Inflammatory macrophage (primary cell): ENCODE results near the gene FMNL2.

Source experiments
- DNase-seq, 2 donors: peaks; one replicate each; pipeline ENCODE4 v3.0.0-alpha.2; 2020 to 2022

The FMNL2 gene

GRCh38 chr2:152587187-152587947 is 252.4 kb downstream of the FMNL2 start:
- no peak for DNase-seq

GRCh38 chr2:152588998-152589397 is 254.0 kb downstream of the FMNL2 start:
- DNase-seq = no peak

GRCh38 chr2:152594022-152594766 is 259.2 kb downstream of the FMNL2 start:
- DNase-seq = peak; percentile 83 to 85

GRCh38 chr2:152594792-152595191 is 259.8 kb downstream of the FMNL2 start:
- no peak for DNase-seq

GRCh38 chr2:152598975-152599759 is 264.2 kb downstream of the FMNL2 start:
- DNase-seq = no peak

GRCh38 chr2:152600051-152600657 is 265.2 kb downstream of the FMNL2 start:
- DNase-seq = no peak

GRCh38 chr2:152600697-152601096 is 265.7 kb downstream of the FMNL2 start:
- no peak for DNase-seq

GRCh38 chr2:152602750-152603149 is 267.8 kb downstream of the FMNL2 start:
- no peak for DNase-seq

GRCh38 chr2:152603166-152603565 is 268.2 kb downstream of the FMNL2 start:
- DNase-seq = no peak

GRCh38 chr2:152606081-152606480 is 271.1 kb downstream of the FMNL2 start:
- DNase-seq = no peak

GRCh38 chr2:152606941-152607340 is 272.0 kb downstream of the FMNL2 start:
- DNase-seq = no peak

GRCh38 chr2:152607793-152608300 is 272.9 kb downstream of the FMNL2 start:
- DNase-seq = no peak

- no peak for DNase-seq
These were observed 274.2 kb downstream of the FMNL2 start for GRCh38 chr2:152609154-152609553.

GRCh38 chr2:152609699-152610098 is 274.7 kb downstream of the FMNL2 start:
- DNase-seq = no peak

GRCh38 chr2:152611458-152612231 is 276.7 kb downstream of the FMNL2 start:
- peak; percentile 88 to 97 for DNase-seq

GRCh38 chr2:152613235-152613634 is 278.3 kb downstream of the FMNL2 start:
- DNase-seq = peak; percentile 26 to 48

GRCh38 chr2:152615177-152615576 is 280.2 kb downstream of the FMNL2 start:
- DNase-seq = no peak

- DNase-seq = no peak
These were observed 282.6 kb downstream of the FMNL2 start for GRCh38 chr2:152617456-152618192.

- DNase-seq = no peak
These were observed 283.2 kb downstream of the FMNL2 start for GRCh38 chr2:152618193-152618564.

- no peak for DNase-seq
These were observed 285.2 kb downstream of the FMNL2 start for GRCh38 chr2:152620208-152620607.

GRCh38 chr2:152620985-152621384 is 286.0 kb downstream of the FMNL2 start:
- no peak for DNase-seq
